WTC11 (cell line): ENCODE measurements around the gene CARD9. TPM values are rescaled to one million over a fixed set of nuclear protein-coding genes. Genes with fewer than 3 reads are reported as not detected.

ENCODE experiments used
- ATAC-seq: fragments of 200-7000 bp; cut with Tn5 transposase; 2 replicates; pipeline ENCODE4 v1.10.0; 2021; ENCODE audit warnings: mild to moderate bottlenecking, moderate library complexity
- CTCF ChIA-PET: fragments of 300-600 bp; sonication (Branson Sonifier 250); formaldehyde crosslinking; loops from one replicate; lab custom pipeline; 2021; ENCODE audit warnings: antibody characterized with exemption; lab: Charles Lee
- POLR2A ChIA-PET: fragments of 350-600 bp; sonication (Branson Sonifier 250); formaldehyde crosslinking; loops from one replicate; lab custom pipeline; 2021; ENCODE audit warnings: antibody characterized with exemption; lab: Charles Lee
- DNase-seq: peaks from one replicate; pipeline ENCODE4 v3.0.0; 2021; ENCODE audit warnings: low spot score
- H3K27ac Mint-ChIP-seq: 2 replicates; pipeline ENCODE4 v1.8.0; 2021; ENCODE audit warnings: mixed read lengths
- H3K27me3 Mint-ChIP-seq: 2 replicates; pipeline ENCODE4 v1.8.0; 2021; ENCODE audit warnings: low read depth, mild to moderate bottlenecking, moderate library complexity, mixed read lengths
- H3K36me3 Mint-ChIP-seq: 2 replicates; pipeline ENCODE4 v1.8.0; 2021; ENCODE audit warnings: mixed read lengths
- H3K4me1 Mint-ChIP-seq: 2 replicates; pipeline ENCODE4 v1.8.0; 2022; ENCODE audit warnings: mixed read lengths
- H3K4me3 Mint-ChIP-seq: 2 replicates; pipeline ENCODE4 v1.8.0; 2021; ENCODE audit warnings: mild to moderate bottlenecking, moderate library complexity, mixed read lengths
- H3K9me3 Mint-ChIP-seq: 2 replicates; pipeline ENCODE4 v1.8.0; 2021; ENCODE audit warnings: mixed read lengths
- ARID4B ChIP-seq: sonication (generic); formaldehyde crosslinking; IDR thresholded peaks from 2 replicates; pipeline ENCODE4 v1.8.0; 2023; ENCODE audit warnings: missing genetic modification reagents, mild to moderate bottlenecking, borderline replicate concordance
- ESRRA ChIP-seq: sonication (generic); formaldehyde crosslinking; IDR thresholded peaks from 2 replicates; pipeline ENCODE4 v1.8.1; 2022; ENCODE audit warnings: mild to moderate bottlenecking, missing genetic modification reagents, borderline replicate concordance
- ETV6 ChIP-seq: sonication (generic); formaldehyde crosslinking; IDR thresholded peaks from 2 replicates; pipeline ENCODE4 v1.8.1; 2022; ENCODE audit warnings: mild to moderate bottlenecking, missing genetic modification reagents
- FOXJ3 ChIP-seq: sonication (generic); formaldehyde crosslinking; IDR thresholded peaks from 2 replicates; pipeline ENCODE4 v1.9.0; 2021; ENCODE audit warnings: missing genetic modification reagents, mild to moderate bottlenecking, borderline replicate concordance
- FOXP1 ChIP-seq: sonication (generic); formaldehyde crosslinking; IDR thresholded peaks from 2 replicates; pipeline ENCODE4 v1.8.0; 2022; ENCODE audit warnings: missing genetic modification reagents, mild to moderate bottlenecking, moderate library complexity, borderline replicate concordance
- IRF1 ChIP-seq: sonication (generic); formaldehyde crosslinking; IDR thresholded peaks from 2 replicates; pipeline ENCODE4 v1.8.0; 2023; ENCODE audit warnings: missing genetic modification reagents
- JAZF1 ChIP-seq: fragments of 250-450 bp; sonication (Bioruptor Pico); IDR thresholded peaks from 2 replicates; pipeline ENCODE4 v1.9.0; 2021; ENCODE audit warnings: moderate library complexity, mild to moderate bottlenecking, inconsistent platforms
- KAT7 ChIP-seq: sonication (generic); formaldehyde crosslinking; IDR thresholded peaks from 2 replicates; pipeline ENCODE4 v1.8.1; 2023; ENCODE audit warnings: missing genetic modification reagents, mild to moderate bottlenecking, borderline replicate concordance
- NFE2L1 ChIP-seq: sonication (generic); formaldehyde crosslinking; IDR thresholded peaks from 2 replicates; pipeline ENCODE4 v1.8.1; 2023; ENCODE audit warnings: missing genetic modification reagents
- NR2C2 ChIP-seq: sonication (generic); formaldehyde crosslinking; IDR thresholded peaks from 2 replicates; pipeline ENCODE4 v1.8.0; 2022; ENCODE audit warnings: mild to moderate bottlenecking, missing genetic modification reagents
- PRDM15 ChIP-seq: sonication (generic); formaldehyde crosslinking; IDR thresholded peaks from 2 replicates; pipeline ENCODE4 v1.8.0; 2022; ENCODE audit warnings: missing genetic modification reagents
- PREB ChIP-seq: sonication (generic); formaldehyde crosslinking; IDR thresholded peaks from 2 replicates; pipeline ENCODE4 v1.8.1; 2022; ENCODE audit warnings: mild to moderate bottlenecking, missing genetic modification reagents, moderate library complexity, borderline replicate concordance
- SMAD4 ChIP-seq: sonication (generic); formaldehyde crosslinking; IDR thresholded peaks from 2 replicates; pipeline ENCODE4 v1.8.0; 2022; ENCODE audit warnings: mild to moderate bottlenecking, missing genetic modification reagents
- STAT6 ChIP-seq: sonication (generic); formaldehyde crosslinking; conservative IDR thresholded peaks from 2 replicates; pipeline ENCODE4 v1.8.1; 2023; ENCODE audit warnings: mild to moderate bottlenecking, low read depth, missing genetic modification reagents, moderate library complexity
- ZMAT4 ChIP-seq: fragments of 250-450 bp; sonication (Bioruptor Pico); IDR thresholded peaks from 2 replicates; pipeline ENCODE4 v1.9.0; 2021; ENCODE audit warnings: mild to moderate bottlenecking
- ZNF263 ChIP-seq: sonication (generic); formaldehyde crosslinking; IDR thresholded peaks from 2 replicates; pipeline ENCODE4 v1.8.1; 2022; ENCODE audit warnings: low read depth, mild to moderate bottlenecking, moderate library complexity, missing genetic modification reagents
- ZNF317 ChIP-seq: sonication (generic); formaldehyde crosslinking; IDR thresholded peaks from 2 replicates; pipeline ENCODE4 v1.8.1; 2023; ENCODE audit warnings: low read depth, mild to moderate bottlenecking, moderate library complexity, missing genetic modification reagents, borderline replicate concordance
- total RNA-seq: library from RNA; stranded (reverse); gene quantifications from 3 replicates; pipeline ENCODE4 v1.2.3, GENCODE V29; 2021

CARD9 gene
- total RNA-seq, 1 experiment from 2014 or later: 0.96 TPM

GRCh38 chr9:136395020-136395340 lies 21.5 kb upstream of the CARD9 start (continued):
- TF ChIP-seq JAZF1 (CRISPR knock-in tag) (no peak), FOXP1 (no peak), ESRRA (CRISPR knock-in tag) (no peak), PRDM15 (CRISPR knock-in tag) (no peak), STAT6 (no peak)

GRCh38 chr9:136394312-136395019 lies 21.0 kb upstream of the CARD9 start:
- ChIA-PET POLR2A (no interaction called here), CTCF (interaction anchor here (1.3 kb wide), 1 partner anchor 31 kb away, joined by 3 read pairs; the partner anchor contains the start of gene DNLZ)
- DNase-seq (no peak), ATAC-seq (no peak)
- H3K9me3 Mint-ChIP-seq: no peaks in the 10 kb centered on the region
- H3K36me3 Mint-ChIP-seq: peaks cover 42% of the 10 kb centered on the region
- H3K27me3 Mint-ChIP-seq: no peaks in the 10 kb centered on the region
- no peak overlapping the region for H3K27ac Mint-ChIP-seq
- TF ChIP-seq PREB (CRISPR knock-in tag) (no peak), ETV6 (CRISPR knock-in tag) (no peak), NR2C2 (CRISPR knock-in tag) (no peak), ZNF263 (no peak), KAT7 (no peak), FOXJ3 (no peak), SMAD4 (no peak), NFE2L1 (no peak), FOXP1 (no peak), IRF1 (CRISPR knock-in tag) (no peak), ZMAT4 (no peak), JAZF1 (CRISPR knock-in tag) (no peak), ARID4B (CRISPR knock-in tag) (no peak), ZNF317 (CRISPR knock-in tag) (no peak)
- H3K4me1 Mint-ChIP-seq: peaks cover 9% of the 10 kb centered on the region
- no peak overlapping the region for H3K4me3 Mint-ChIP-seq
